HL-60 (cell line): ENCODE results near the gene CEP112.
A peak's percentile ranks its signal among the peaks of the same experiment; 100 is the strongest.
"Not testable (repeated sequence)": the region's sequence is repeated elsewhere in the genome, so short reads cannot be mapped to it uniquely, and the experiment has no call there.

ENCODE experiments used
- DNase-seq, 2 experiments: peaks; one replicate each; pipeline ENCODE4 v3.0.0-alpha.2; 2010 to 2020; ENCODE audit warnings: low read depth in 1 of 2, low spot score in 1 of 2
- H3K27ac ChIP-seq: fragments of 250-450 bp; sonication (Bioruptor Pico); replicated peaks from 2 replicates; pipeline ENCODE4 v1.5.1; 2020; ENCODE audit warnings: mild to moderate bottlenecking, moderate library complexity
- H3K27me3 ChIP-seq: fragments of 250-450 bp; sonication (Bioruptor Pico); 2 replicates; pipeline ENCODE4 v1.5.1; 2021; ENCODE audit warnings: mild to moderate bottlenecking, moderate library complexity; ENCODE audit not compliant: insufficient read depth, poor library complexity, severe bottlenecking
- H3K4me3 ChIP-seq: replicated peaks from 2 replicates; pipeline ENCODE4 v1.5.1; 2011; ENCODE audit warnings: mild to moderate bottlenecking, control low read depth, low read length; ENCODE audit not compliant: insufficient read depth
- GABPA ChIP-seq: IDR thresholded peaks from 2 replicates; pipeline ENCODE4 v1.6.1; 2012; ENCODE audit warnings: low read depth
- POLR2AphosphoS5 ChIP-seq: IDR thresholded peaks from 2 replicates; pipeline ENCODE4 v1.6.1; 2012; ENCODE audit warnings: low read depth
- SPI1 ChIP-seq: IDR thresholded peaks from 2 replicates; pipeline ENCODE4 v1.6.1; 2012; ENCODE audit warnings: low read depth, mild to moderate bottlenecking, borderline replicate concordance
- TF ChIP-seq, protein P1 (sequence below): IDR thresholded peaks from one replicate; pipeline ENCODE4 v1.5.1; 2011; ENCODE audit warnings: low read length, control low read depth, inconsistent platforms; ENCODE audit not compliant: insufficient read depth
- TF ChIP-seq, protein P2 (sequence below): IDR thresholded peaks from 2 replicates; pipeline ENCODE4 v1.6.1; 2012; ENCODE audit warnings: low read depth; ENCODE audit not compliant: insufficient replicate concordance

Gene CEP112

DNA sequence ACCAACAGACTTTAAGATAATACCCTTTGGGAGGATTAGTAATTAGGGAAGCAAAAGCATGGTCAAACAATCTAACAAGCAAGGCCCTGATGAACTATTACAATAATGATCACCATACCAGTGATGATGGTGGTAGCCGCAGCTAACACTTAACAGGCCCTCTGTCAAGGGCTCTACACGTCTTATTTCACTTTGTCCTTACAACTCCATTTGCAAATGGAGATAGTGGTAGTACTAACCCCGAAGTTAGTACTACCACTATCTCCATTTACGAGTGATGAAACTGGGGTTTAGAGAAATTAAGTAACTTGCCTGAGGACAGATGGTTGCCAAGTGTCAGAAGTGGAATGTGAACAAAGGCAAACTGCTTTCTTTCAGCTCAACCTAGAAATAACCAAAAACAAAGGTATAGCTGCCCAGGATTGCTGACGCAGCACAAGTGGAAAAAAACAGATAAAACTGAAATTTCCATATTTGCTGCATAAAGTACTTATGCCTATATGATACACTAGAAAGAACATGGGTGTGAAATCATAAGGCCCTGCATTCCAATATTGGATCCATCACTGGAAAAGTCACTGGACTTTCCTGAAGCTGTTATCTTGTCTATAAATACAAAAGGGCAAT lies 24.6 kb downstream of the CEP112 start:
- TF ChIP-seq SPI1 (no peak), GABPA (no peak)
- TF ChIP-seq, protein P1, sequence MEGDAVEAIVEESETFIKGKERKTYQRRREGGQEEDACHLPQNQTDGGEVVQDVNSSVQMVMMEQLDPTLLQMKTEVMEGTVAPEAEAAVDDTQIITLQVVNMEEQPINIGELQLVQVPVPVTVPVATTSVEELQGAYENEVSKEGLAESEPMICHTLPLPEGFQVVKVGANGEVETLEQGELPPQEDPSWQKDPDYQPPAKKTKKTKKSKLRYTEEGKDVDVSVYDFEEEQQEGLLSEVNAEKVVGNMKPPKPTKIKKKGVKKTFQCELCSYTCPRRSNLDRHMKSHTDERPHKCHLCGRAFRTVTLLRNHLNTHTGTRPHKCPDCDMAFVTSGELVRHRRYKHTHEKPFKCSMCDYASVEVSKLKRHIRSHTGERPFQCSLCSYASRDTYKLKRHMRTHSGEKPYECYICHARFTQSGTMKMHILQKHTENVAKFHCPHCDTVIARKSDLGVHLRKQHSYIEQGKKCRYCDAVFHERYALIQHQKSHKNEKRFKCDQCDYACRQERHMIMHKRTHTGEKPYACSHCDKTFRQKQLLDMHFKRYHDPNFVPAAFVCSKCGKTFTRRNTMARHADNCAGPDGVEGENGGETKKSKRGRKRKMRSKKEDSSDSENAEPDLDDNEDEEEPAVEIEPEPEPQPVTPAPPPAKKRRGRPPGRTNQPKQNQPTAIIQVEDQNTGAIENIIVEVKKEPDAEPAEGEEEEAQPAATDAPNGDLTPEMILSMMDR: no peak
- Histone ChIP-seq H3K4me3 (no peak overlapping the region), H3K27me3 (peaks cover 7% of the 10 kb centered on the region), H3K27ac (no peak overlapping the region)
- DNase-seq: no peak

DNA sequence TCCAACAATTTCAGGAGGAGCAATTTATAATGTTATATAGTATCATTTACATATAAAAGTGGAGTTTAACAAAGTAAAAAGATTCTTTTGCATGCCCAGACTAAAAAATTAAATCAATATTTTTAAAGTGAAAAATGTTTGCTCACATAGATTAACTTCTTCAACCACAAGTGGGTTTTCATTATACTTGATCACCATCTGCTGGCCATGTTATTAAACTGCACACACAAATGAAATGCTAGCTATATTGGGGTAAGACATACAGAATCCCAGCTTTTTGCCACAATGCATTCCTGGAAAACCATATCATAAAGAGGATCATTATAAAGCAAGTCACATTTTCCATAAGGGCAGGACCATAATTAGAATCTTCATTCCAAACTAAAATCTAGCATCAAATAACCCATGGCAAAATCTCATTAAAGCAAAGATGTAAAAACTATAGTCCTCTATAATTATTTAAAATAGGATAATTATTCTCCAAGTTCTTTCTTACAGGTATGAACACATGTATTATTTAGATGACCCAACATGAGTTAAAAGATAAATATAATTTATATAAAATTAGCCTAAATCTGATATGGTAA lies 26.3 kb downstream of the CEP112 start:
- no peaks in the 10 kb centered on the region for H3K27me3 ChIP-seq
- peak in 1 of 2 experiments; percentile 8 for DNase-seq
- TF ChIP-seq GABPA (no peak), SPI1 (no peak)
- TF ChIP-seq, protein P1: peak; percentile 34
- TF ChIP-seq, protein P2, sequence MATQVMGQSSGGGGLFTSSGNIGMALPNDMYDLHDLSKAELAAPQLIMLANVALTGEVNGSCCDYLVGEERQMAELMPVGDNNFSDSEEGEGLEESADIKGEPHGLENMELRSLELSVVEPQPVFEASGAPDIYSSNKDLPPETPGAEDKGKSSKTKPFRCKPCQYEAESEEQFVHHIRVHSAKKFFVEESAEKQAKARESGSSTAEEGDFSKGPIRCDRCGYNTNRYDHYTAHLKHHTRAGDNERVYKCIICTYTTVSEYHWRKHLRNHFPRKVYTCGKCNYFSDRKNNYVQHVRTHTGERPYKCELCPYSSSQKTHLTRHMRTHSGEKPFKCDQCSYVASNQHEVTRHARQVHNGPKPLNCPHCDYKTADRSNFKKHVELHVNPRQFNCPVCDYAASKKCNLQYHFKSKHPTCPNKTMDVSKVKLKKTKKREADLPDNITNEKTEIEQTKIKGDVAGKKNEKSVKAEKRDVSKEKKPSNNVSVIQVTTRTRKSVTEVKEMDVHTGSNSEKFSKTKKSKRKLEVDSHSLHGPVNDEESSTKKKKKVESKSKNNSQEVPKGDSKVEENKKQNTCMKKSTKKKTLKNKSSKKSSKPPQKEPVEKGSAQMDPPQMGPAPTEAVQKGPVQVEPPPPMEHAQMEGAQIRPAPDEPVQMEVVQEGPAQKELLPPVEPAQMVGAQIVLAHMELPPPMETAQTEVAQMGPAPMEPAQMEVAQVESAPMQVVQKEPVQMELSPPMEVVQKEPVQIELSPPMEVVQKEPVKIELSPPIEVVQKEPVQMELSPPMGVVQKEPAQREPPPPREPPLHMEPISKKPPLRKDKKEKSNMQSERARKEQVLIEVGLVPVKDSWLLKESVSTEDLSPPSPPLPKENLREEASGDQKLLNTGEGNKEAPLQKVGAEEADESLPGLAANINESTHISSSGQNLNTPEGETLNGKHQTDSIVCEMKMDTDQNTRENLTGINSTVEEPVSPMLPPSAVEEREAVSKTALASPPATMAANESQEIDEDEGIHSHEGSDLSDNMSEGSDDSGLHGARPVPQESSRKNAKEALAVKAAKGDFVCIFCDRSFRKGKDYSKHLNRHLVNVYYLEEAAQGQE: no peak
- H3K4me3 ChIP-seq: no peak overlapping the region
- no peak overlapping the region for H3K27ac ChIP-seq

DNA sequence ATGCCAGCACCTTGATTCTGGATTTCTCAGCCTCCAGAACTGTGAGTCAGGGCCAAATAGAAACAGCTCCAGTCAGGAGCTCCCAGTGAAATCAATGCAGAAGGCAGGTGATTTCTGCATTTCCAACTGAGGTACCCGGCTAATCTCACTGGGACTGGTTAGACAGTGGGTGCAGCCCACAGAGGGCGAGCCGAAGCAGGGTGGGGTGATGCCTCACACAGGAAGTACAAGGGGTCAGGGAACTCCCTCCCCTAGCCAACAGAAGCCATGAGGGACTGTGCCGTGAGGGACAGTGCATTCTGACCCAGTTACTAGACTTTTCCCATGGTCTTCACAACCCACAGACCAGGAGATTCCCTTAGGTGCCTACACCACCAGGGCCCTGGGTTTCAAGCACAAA lies 36.9 kb downstream of the CEP112 start:
- not testable (repeated sequence) for H3K27ac ChIP-seq, H3K4me3 ChIP-seq, H3K27me3 ChIP-seq, DNase-seq

DNA sequence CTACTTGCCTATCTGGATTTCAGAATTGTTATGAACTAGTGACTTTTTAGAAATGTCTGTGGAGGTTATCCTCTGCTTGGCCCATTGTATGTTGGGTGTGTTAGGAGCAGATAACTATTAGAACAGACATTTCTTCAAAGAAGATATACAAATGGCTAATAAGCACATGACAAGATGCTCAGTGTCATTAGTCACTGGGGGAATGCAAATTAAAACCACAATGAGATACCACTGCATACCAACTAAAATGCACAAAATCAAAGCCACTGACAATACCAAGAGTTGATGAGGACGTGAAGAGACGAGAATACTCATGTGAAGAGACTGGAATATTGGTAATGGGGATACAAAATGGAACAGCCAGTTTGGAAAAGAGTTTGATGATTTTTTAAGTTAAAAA lies 39.2 kb downstream of the CEP112 start:
- TF ChIP-seq GABPA (no peak), SPI1 (no peak), POLR2AphosphoS5 (no peak)
- TF ChIP-seq, protein P2: no peak
- TF ChIP-seq, protein P1: no peak
- Histone ChIP-seq H3K4me3 (no peak overlapping the region), H3K27ac (no peak overlapping the region), H3K27me3 (no peaks in the 10 kb centered on the region)
- DNase-seq: no peak
